CD4-positive, alpha-beta memory T cell (primary cell): ENCODE results near the gene AKAP6. TPM values are rescaled to one million over a fixed set of nuclear protein-coding genes. Genes with fewer than 3 reads are reported as not detected.

Experiments used
- CTCF ChIA-PET: fragments of 350-600 bp; sonication (Branson Sonifier 250); formaldehyde crosslinking; loops from one replicate; lab custom pipeline; 2021; ENCODE audit warnings: inconsistent platforms; ENCODE audit not compliant: partially characterized antibody; lab: Charles Lee
- POLR2A ChIA-PET: fragments of 350-600 bp; sonication (Branson Sonifier 250); formaldehyde crosslinking; loops from one replicate; lab custom pipeline; 2021; ENCODE audit not compliant: partially characterized antibody; lab: Charles Lee
- DNase-seq, 5 donors: peaks; one replicate each; pipeline versions ENCODE4 v3.0.0 to v3.0.0-alpha.2; 2020 to 2022; ENCODE audit warnings: mixed read lengths in 1 of 5
- H3K27ac ChIP-seq: one replicate; pipeline ENCODE4 v1.7.0; 2013; ENCODE audit warnings: low read depth, low read length
- H3K27me3 ChIP-seq: 2 replicates; pipeline ENCODE4 v1.7.0; 2013; ENCODE audit warnings: mild to moderate bottlenecking, low read length, moderate library complexity; ENCODE audit not compliant: insufficient read depth
- H3K36me3 ChIP-seq: 2 replicates; pipeline ENCODE4 v1.7.0; 2013; ENCODE audit warnings: mild to moderate bottlenecking, low read length, moderate library complexity; ENCODE audit not compliant: insufficient read depth
- H3K4me1 ChIP-seq: 2 replicates; pipeline ENCODE4 v1.7.0; 2013; ENCODE audit warnings: mild to moderate bottlenecking, low read length, moderate library complexity; ENCODE audit not compliant: insufficient read depth
- H3K4me3 ChIP-seq, 2 donors: one replicate each; pipeline ENCODE4 v1.7.0; 2013; ENCODE audit warnings: low read length in 2 of 2, mild to moderate bottlenecking in 1 of 2
- H3K9me3 ChIP-seq, 2 donors: one replicate each; pipeline ENCODE4 v1.7.0; 2013; ENCODE audit warnings: low read length in 2 of 2, control low read depth in 1 of 2; ENCODE audit not compliant: control insufficient read depth in 1 of 2
- H3K27ac Mint-ChIP-seq, 7 donors: one replicate each; pipeline ENCODE4 v1.8.0; 2020 to 2021; ENCODE audit warnings: mixed read lengths in 7 of 7, mild to moderate bottlenecking in 6 of 7, inconsistent platforms in 3 of 7, moderate library complexity in 3 of 7
- H3K27me3 Mint-ChIP-seq, 2 donors: one replicate each; pipeline ENCODE4 v1.8.0; 2020 to 2021; ENCODE audit warnings: mixed read lengths in 2 of 2
- H3K36me3 Mint-ChIP-seq, 2 donors: one replicate each; pipeline ENCODE4 v1.8.0; 2020 to 2021; ENCODE audit warnings: mixed read lengths in 2 of 2, inconsistent platforms in 1 of 2, mild to moderate bottlenecking in 1 of 2
- H3K4me1 Mint-ChIP-seq, 4 donors: one replicate each; pipeline ENCODE4 v1.8.0; 2020 to 2021; ENCODE audit warnings: mixed read lengths in 4 of 4, mild to moderate bottlenecking in 1 of 4
- H3K4me3 Mint-ChIP-seq, 8 donors: one replicate each; pipeline ENCODE4 v1.8.0; 2020 to 2021; ENCODE audit warnings: mixed read lengths in 8 of 8, mild to moderate bottlenecking in 7 of 8, moderate library complexity in 6 of 8, inconsistent platforms in 3 of 8
- H3K9me3 Mint-ChIP-seq, 8 donors: one replicate each; pipeline ENCODE4 v1.8.0; 2020 to 2021; ENCODE audit warnings: mixed read lengths in 8 of 8, mild to moderate bottlenecking in 5 of 8, inconsistent platforms in 3 of 8, moderate library complexity in 1 of 8
- intact Hi-C: fragments of 100-400 bp; cut with micrococcal nuclease; formaldehyde crosslinking; loops from one replicate; pipeline ENCODE4 v1.15.1; 2023
- polyA plus RNA-seq, 2 donors: library from polyadenylated mRNA; unstranded; fragments of 300-500 nt; fragmentation: Illumina TruSeq; gene quantifications; one replicate each; pipeline ENCODE4 v1.2.3, GENCODE V29; 2021
- total RNA-seq, 2 experiments: library from RNA; stranded (reverse); gene quantifications; one replicate each; pipeline ENCODE4 v1.2.3, GENCODE V29; 2021

The AKAP6 gene
- total and polyA plus RNA-seq, 4 experiments from 2014 or later = 0.98 to 4.4 (median 3.7) TPM; not detected in 1

GRCh38 chr14:32738206-32738871 lies 409.2 kb downstream of the AKAP6 start:
- H3K27ac ChIP-seq = no peak overlapping the region
- Mint-ChIP-seq H3K4me1 (no peaks in the 10 kb centered on the region), H3K9me3 (peaks cover 0 to 4% (median 0%) of the 10 kb centered on the region in 8 donors), H3K27ac (no peak overlapping the region), H3K4me3 (no peak overlapping the region), H3K27me3 (no peaks in the 10 kb centered on the region), H3K36me3 (no peaks in the 10 kb centered on the region)
- ChIA-PET CTCF (no interaction called here), POLR2A (no interaction called here)
- intact Hi-C loops = no loop called here
- no peaks in the 10 kb centered on the region for H3K27me3 ChIP-seq
- no peaks in the 10 kb centered on the region for H3K9me3 ChIP-seq
- no peaks in the 10 kb centered on the region for H3K36me3 ChIP-seq
- H3K4me1 ChIP-seq = no peaks in the 10 kb centered on the region
- H3K4me3 ChIP-seq = no peak overlapping the region
- no peak for DNase-seq

GRCh38 chr14:32744811-32745445 lies 415.8 kb downstream of the AKAP6 start:
- no peak for DNase-seq
- Histone ChIP-seq H3K4me1 (no peaks in the 10 kb centered on the region), H3K4me3 (no peak overlapping the region), H3K27ac (no peak overlapping the region), H3K36me3 (no peaks in the 10 kb centered on the region), H3K9me3 (no peaks in the 10 kb centered on the region), H3K27me3 (no peaks in the 10 kb centered on the region)
- H3K4me3 Mint-ChIP-seq = no peak overlapping the region
- ChIA-PET POLR2A (no interaction called here), CTCF (no interaction called here)
- H3K9me3 Mint-ChIP-seq = peaks cover 0 to 9% (median 0%) of the 10 kb centered on the region in 8 donors
- no peaks in the 10 kb centered on the region for H3K36me3 Mint-ChIP-seq
- H3K27me3 Mint-ChIP-seq = no peaks in the 10 kb centered on the region
- intact Hi-C loops = no loop called here
- H3K4me1 Mint-ChIP-seq = no peaks in the 10 kb centered on the region
- H3K27ac Mint-ChIP-seq = no peak overlapping the region

GRCh38 chr14:32754209-32754608 lies 425.1 kb downstream of the AKAP6 start:
- peaks cover 3 to 33% (median 18%) of the 10 kb centered on the region in 8 donors for H3K9me3 Mint-ChIP-seq
- ChIA-PET POLR2A (no interaction called here), CTCF (no interaction called here)
- Histone ChIP-seq H3K27me3 (no peaks in the 10 kb centered on the region), H3K4me3 (no peak overlapping the region), H3K9me3 (no peaks in the 10 kb centered on the region), H3K4me1 (no peaks in the 10 kb centered on the region), H3K36me3 (no peaks in the 10 kb centered on the region), H3K27ac (no peak overlapping the region)
- H3K4me3 Mint-ChIP-seq = no peak overlapping the region
- no peak overlapping the region for H3K27ac Mint-ChIP-seq
- H3K27me3 Mint-ChIP-seq = no peaks in the 10 kb centered on the region
- no peaks in the 10 kb centered on the region for H3K4me1 Mint-ChIP-seq
- peaks cover 0 to 7% of the 10 kb centered on the region in 2 donors for H3K36me3 Mint-ChIP-seq
- intact Hi-C loops = no loop called here
- DNase-seq = no peak

- CTCF ChIA-PET = interaction anchor here (1.1 kb wide), 1 partner anchor 23 kb away, joined by 3 read pairs; no protein-coding TSS in a partner anchor
- Mint-ChIP-seq H3K4me3 (no peak overlapping the region), H3K9me3 (peaks cover 3 to 33% (median 19%) of the 10 kb centered on the region in 8 donors), H3K27ac (no peak overlapping the region), H3K36me3 (peaks cover 0 to 7% of the 10 kb centered on the region in 2 donors), H3K4me1 (no peaks in the 10 kb centered on the region), H3K27me3 (no peaks in the 10 kb centered on the region)
- no peaks in the 10 kb centered on the region for H3K9me3 ChIP-seq
- DNase-seq = no peak
- no peaks in the 10 kb centered on the region for H3K4me1 ChIP-seq
- POLR2A ChIA-PET = no interaction called here
- no peaks in the 10 kb centered on the region for H3K27me3 ChIP-seq
- H3K4me3 ChIP-seq = no peak overlapping the region
- intact Hi-C loops = no loop called here
- no peaks in the 10 kb centered on the region for H3K36me3 ChIP-seq
- H3K27ac ChIP-seq = no peak overlapping the region
Observed at GRCh38 chr14:32756173-32756572, 427.1 kb downstream of the AKAP6 start.

- H3K27me3 Mint-ChIP-seq = no peaks in the 10 kb centered on the region
- ChIA-PET POLR2A (no interaction called here), CTCF (interaction anchor here (1.1 kb wide), 1 partner anchor 22 kb away, joined by 3 read pairs; no protein-coding TSS in a partner anchor)
- H3K4me3 Mint-ChIP-seq = no peak overlapping the region
- peaks cover 0 to 7% of the 10 kb centered on the region in 2 donors for H3K36me3 Mint-ChIP-seq
- DNase-seq = no peak
- no peaks in the 10 kb centered on the region for H3K4me1 Mint-ChIP-seq
- peaks cover 3 to 33% (median 19%) of the 10 kb centered on the region in 8 donors for H3K9me3 Mint-ChIP-seq
- Histone ChIP-seq H3K27ac (no peak overlapping the region), H3K4me3 (no peak overlapping the region), H3K9me3 (no peaks in the 10 kb centered on the region), H3K27me3 (no peaks in the 10 kb centered on the region), H3K36me3 (no peaks in the 10 kb centered on the region), H3K4me1 (no peaks in the 10 kb centered on the region)
- no peak overlapping the region for H3K27ac Mint-ChIP-seq
- intact Hi-C loops = no loop called here
Observed at GRCh38 chr14:32756775-32757174, 427.7 kb downstream of the AKAP6 start.

GRCh38 chr14:32757568-32757967 lies 428.5 kb downstream of the AKAP6 start:
- Mint-ChIP-seq H3K4me3 (no peak overlapping the region), H3K36me3 (peaks cover 0 to 7% of the 10 kb centered on the region in 2 donors), H3K9me3 (peaks cover 3 to 33% (median 19%) of the 10 kb centered on the region in 8 donors), H3K4me1 (no peaks in the 10 kb centered on the region), H3K27ac (no peak overlapping the region), H3K27me3 (no peaks in the 10 kb centered on the region)
- Histone ChIP-seq H3K27me3 (no peaks in the 10 kb centered on the region), H3K4me1 (no peaks in the 10 kb centered on the region), H3K27ac (no peak overlapping the region), H3K36me3 (no peaks in the 10 kb centered on the region), H3K9me3 (no peaks in the 10 kb centered on the region), H3K4me3 (no peak overlapping the region)
- intact Hi-C loops = no loop called here
- ChIA-PET POLR2A (no interaction called here), CTCF (no interaction called here)
- no peak for DNase-seq

GRCh38 chr14:32761381-32761968 lies 432.4 kb downstream of the AKAP6 start:
- Histone ChIP-seq H3K9me3 (no peaks in the 10 kb centered on the region), H3K27ac (no peak overlapping the region), H3K27me3 (no peaks in the 10 kb centered on the region), H3K36me3 (no peaks in the 10 kb centered on the region), H3K4me1 (no peaks in the 10 kb centered on the region), H3K4me3 (no peak overlapping the region)
- no peaks in the 10 kb centered on the region for H3K36me3 Mint-ChIP-seq
- no peaks in the 10 kb centered on the region for H3K4me1 Mint-ChIP-seq
- CTCF ChIA-PET = no interaction called here
- no peaks in the 10 kb centered on the region for H3K27me3 Mint-ChIP-seq
- H3K27ac Mint-ChIP-seq = no peak overlapping the region
- no peak overlapping the region for H3K4me3 Mint-ChIP-seq
- POLR2A ChIA-PET = no interaction called here
- H3K9me3 Mint-ChIP-seq = peaks cover 0 to 9% (median 3%) of the 10 kb centered on the region in 8 donors
- intact Hi-C loops = no loop called here
- no peak for DNase-seq
